ENCODE measurements around the gene DAG1. TPM values are rescaled to one million over a fixed set of nuclear protein-coding genes. Genes with fewer than 3 reads are reported as not detected.

DAG1 gene
- total and polyA plus RNA-seq, 2 experiments from 2014 or later: 29.9 to 152 TPM

DNA sequence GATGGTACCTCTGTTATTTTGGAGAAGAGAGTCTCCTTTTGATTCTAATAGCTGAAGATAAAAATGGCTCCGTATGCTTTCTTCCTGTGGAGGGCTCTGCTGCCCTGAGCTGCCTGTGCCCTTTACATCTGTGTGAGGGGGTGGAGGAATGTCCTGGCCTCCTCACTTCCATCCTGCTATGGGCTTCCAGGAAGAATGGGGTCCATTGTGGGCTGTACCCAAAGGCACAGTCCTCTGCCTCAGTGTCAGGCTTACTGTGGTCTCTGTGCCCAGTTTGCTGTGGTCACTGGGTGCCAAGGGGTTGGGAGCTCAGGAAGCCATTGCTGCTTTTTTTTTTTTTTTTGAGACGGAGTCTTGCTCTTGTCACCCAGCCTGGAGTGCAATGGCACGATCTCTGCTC is 14.4 kb downstream of the DAG1 start:
- Histone ChIP-seq H3K79me2 (replicated peaks; ENCODE audit: insufficient read depth) (peaks cover 95% of the 10 kb centered on the region), H3K4me2 (no peak overlapping the region)

DNA sequence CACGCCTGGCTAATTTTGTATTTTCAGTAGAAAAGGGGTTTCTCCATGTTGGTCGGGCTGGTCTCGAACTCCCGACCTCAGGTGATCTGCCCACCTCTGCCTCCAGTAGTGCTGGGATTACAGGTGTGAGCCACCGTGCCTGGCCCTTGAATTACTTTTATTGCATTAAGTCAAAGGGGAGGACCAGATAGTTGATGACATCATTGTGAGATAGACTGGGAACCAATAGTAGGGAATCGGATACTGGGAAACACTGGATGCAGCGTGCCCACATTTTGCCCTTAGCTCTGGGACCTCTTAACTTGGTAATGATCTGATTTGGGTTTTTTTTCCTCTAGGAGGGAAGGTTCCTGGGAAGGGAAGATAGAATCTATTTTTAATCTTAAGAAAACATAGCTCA is 19.2 kb downstream of the DAG1 start:
- H3K27ac Mint-ChIP-seq: no peak overlapping the region
- peaks cover 3% of the 10 kb centered on the region for H3K27me3 Mint-ChIP-seq (ENCODE audit: insufficient read depth, low read depth, poor library complexity)
- peaks cover 20% of the 10 kb centered on the region for H3K36me3 Mint-ChIP-seq (ENCODE audit: low read depth)
- ATAC-seq (no peak), DNase-seq (ENCODE audit: low spot score) (no peak)
- H3K4me1 ChIP-seq (ENCODE audit: insufficient read depth): peaks cover 4% of the 10 kb centered on the region
- peaks cover 8% of the 10 kb centered on the region for H3K4me1 Mint-ChIP-seq
- H4K20me1 ChIP-seq (replicated peaks; ENCODE audit: insufficient read depth): peaks cover 16% of the 10 kb centered on the region
- H3K9me2 ChIP-seq (ENCODE audit: insufficient read depth): no peaks in the 10 kb centered on the region
- H3K27ac ChIP-seq (ENCODE audit: low read depth): peak overlapping the region; percentile 70
- H3K4me3 Mint-ChIP-seq: no peak overlapping the region
- 0 out of 2 replicates have a peak, but pooled peaks cover 12% of the 10 kb centered on the region for H3K36me3 ChIP-seq (ENCODE audit: insufficient read depth)
- H3K27me3 ChIP-seq (ENCODE audit: insufficient read depth): no peaks in the 10 kb centered on the region
- H3K4me3 ChIP-seq: no peak overlapping the region
- peaks cover 6% of the 10 kb centered on the region; the same call in 1 of the 2 replicates for H3F3A ChIP-seq (replicated peaks; ENCODE audit: low read depth)
- peaks cover 88% of the 10 kb centered on the region for H3K79me2 ChIP-seq (replicated peaks; ENCODE audit: insufficient read depth)
- H3K9me3 Mint-ChIP-seq: no peaks in the 10 kb centered on the region
- no peak overlapping the region for H3K4me2 ChIP-seq
- H2AFZ ChIP-seq: no peak overlapping the region
- TF ChIP-seq JUNB (IDR thresholded peaks at IDR 0.05; ENCODE audit: unreplicated experiment): no peak
- TF ChIP-seq STAT1 (IDR thresholded peaks at IDR 0.05; ENCODE audit: unreplicated experiment): no peak
- TF ChIP-seq, protein P1, sequence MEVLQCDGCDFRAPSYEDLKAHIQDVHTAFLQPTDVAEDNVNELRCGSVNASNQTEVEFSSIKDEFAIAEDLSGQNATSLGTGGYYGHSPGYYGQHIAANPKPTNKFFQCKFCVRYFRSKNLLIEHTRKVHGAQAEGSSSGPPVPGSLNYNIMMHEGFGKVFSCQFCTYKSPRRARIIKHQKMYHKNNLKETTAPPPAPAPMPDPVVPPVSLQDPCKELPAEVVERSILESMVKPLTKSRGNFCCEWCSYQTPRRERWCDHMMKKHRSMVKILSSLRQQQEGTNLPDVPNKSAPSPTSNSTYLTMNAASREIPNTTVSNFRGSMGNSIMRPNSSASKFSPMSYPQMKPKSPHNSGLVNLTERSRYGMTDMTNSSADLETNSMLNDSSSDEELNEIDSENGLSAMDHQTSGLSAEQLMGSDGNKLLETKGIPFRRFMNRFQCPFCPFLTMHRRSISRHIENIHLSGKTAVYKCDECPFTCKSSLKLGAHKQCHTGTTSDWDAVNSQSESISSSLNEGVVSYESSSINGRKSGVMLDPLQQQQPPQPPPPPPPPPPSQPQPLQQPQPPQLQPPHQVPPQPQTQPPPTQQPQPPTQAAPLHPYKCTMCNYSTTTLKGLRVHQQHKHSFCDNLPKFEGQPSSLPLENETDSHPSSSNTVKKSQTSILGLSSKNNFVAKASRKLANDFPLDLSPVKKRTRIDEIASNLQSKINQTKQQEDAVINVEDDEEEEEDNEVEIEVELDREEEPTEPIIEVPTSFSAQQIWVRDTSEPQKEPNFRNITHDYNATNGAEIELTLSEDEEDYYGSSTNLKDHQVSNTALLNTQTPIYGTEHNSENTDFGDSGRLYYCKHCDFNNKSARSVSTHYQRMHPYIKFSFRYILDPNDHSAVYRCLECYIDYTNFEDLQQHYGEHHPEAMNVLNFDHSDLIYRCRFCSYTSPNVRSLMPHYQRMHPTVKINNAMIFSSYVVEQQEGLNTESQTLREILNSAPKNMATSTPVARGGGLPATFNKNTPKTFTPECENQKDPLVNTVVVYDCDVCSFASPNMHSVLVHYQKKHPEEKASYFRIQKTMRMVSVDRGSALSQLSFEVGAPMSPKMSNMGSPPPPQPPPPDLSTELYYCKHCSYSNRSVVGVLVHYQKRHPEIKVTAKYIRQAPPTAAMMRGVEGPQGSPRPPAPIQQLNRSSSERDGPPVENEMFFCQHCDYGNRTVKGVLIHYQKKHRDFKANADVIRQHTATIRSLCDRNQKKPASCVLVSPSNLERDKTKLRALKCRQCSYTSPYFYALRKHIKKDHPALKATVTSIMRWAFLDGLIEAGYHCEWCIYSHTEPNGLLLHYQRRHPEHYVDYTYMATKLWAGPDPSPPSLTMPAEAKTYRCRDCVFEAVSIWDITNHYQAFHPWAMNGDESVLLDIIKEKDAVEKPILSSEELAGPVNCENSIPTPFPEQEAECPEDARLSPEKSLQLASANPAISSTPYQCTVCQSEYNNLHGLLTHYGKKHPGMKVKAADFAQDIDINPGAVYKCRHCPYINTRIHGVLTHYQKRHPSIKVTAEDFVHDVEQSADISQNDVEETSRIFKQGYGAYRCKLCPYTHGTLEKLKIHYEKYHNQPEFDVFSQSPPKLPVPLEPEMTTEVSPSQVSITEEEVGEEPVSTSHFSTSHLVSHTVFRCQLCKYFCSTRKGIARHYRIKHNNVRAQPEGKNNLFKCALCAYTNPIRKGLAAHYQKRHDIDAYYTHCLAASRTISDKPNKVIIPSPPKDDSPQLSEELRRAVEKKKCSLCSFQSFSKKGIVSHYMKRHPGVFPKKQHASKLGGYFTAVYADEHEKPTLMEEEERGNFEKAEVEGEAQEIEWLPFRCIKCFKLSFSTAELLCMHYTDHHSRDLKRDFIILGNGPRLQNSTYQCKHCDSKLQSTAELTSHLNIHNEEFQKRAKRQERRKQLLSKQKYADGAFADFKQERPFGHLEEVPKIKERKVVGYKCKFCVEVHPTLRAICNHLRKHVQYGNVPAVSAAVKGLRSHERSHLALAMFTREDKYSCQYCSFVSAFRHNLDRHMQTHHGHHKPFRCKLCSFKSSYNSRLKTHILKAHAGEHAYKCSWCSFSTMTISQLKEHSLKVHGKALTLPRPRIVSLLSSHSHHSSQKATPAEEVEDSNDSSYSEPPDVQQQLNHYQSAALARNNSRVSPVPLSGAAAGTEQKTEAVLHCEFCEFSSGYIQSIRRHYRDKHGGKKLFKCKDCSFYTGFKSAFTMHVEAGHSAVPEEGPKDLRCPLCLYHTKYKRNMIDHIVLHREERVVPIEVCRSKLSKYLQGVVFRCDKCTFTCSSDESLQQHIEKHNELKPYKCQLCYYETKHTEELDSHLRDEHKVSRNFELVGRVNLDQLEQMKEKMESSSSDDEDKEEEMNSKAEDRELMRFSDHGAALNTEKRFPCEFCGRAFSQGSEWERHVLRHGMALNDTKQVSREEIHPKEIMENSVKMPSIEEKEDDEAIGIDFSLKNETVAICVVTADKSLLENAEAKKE (CRISPR knock-in tag; IDR thresholded peaks at IDR 0.05): no peak
- TF ChIP-seq, protein P2, sequence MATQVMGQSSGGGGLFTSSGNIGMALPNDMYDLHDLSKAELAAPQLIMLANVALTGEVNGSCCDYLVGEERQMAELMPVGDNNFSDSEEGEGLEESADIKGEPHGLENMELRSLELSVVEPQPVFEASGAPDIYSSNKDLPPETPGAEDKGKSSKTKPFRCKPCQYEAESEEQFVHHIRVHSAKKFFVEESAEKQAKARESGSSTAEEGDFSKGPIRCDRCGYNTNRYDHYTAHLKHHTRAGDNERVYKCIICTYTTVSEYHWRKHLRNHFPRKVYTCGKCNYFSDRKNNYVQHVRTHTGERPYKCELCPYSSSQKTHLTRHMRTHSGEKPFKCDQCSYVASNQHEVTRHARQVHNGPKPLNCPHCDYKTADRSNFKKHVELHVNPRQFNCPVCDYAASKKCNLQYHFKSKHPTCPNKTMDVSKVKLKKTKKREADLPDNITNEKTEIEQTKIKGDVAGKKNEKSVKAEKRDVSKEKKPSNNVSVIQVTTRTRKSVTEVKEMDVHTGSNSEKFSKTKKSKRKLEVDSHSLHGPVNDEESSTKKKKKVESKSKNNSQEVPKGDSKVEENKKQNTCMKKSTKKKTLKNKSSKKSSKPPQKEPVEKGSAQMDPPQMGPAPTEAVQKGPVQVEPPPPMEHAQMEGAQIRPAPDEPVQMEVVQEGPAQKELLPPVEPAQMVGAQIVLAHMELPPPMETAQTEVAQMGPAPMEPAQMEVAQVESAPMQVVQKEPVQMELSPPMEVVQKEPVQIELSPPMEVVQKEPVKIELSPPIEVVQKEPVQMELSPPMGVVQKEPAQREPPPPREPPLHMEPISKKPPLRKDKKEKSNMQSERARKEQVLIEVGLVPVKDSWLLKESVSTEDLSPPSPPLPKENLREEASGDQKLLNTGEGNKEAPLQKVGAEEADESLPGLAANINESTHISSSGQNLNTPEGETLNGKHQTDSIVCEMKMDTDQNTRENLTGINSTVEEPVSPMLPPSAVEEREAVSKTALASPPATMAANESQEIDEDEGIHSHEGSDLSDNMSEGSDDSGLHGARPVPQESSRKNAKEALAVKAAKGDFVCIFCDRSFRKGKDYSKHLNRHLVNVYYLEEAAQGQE (IDR thresholded peaks at IDR 0.05; ENCODE audit: unreplicated experiment): no peak
- TF ChIP-seq ZNF331 (CRISPR knock-in tag; IDR thresholded peaks at IDR 0.05; ENCODE audit: low read depth): no peak
- TF ChIP-seq ZNF114 (CRISPR knock-in tag; IDR thresholded peaks at IDR 0.05): no peak
- no peak for TF ChIP-seq CREB1 (CRISPR knock-in tag; IDR thresholded peaks at IDR 0.05; ENCODE audit: low read depth)
- TF ChIP-seq NANOG (IDR thresholded peaks at IDR 0.05; ENCODE audit: borderline replicate concordance): no peak

More for the DNA sequence above, 14.4 kb downstream of the DAG1 start:
- no peak overlapping the region for H3K4me3 Mint-ChIP-seq
- Histone ChIP-seq H3F3A (replicated peaks; ENCODE audit: low read depth) (peaks cover 4% of the 10 kb centered on the region; the same call in 1 of the 2 replicates), H3K27me3 (ENCODE audit: insufficient read depth) (no peaks in the 10 kb centered on the region), H3K4me1 (ENCODE audit: insufficient read depth) (peaks cover 4% of the 10 kb centered on the region), H3K4me3 (no peak overlapping the region), H3K27ac (ENCODE audit: low read depth) (peak overlapping the region; percentile 14; the same call in 1 of the 2 replicates), H2AFZ (no peak overlapping the region), H3K9me2 (ENCODE audit: insufficient read depth) (no peaks in the 10 kb centered on the region), H3K36me3 (ENCODE audit: insufficient read depth) (0 out of 2 replicates have a peak, but pooled peaks cover 6% of the 10 kb centered on the region), H4K20me1 (replicated peaks; ENCODE audit: insufficient read depth) (peaks cover 23% of the 10 kb centered on the region)
- peaks cover 3% of the 10 kb centered on the region for H3K27me3 Mint-ChIP-seq (ENCODE audit: insufficient read depth, low read depth, poor library complexity)
- TF ChIP-seq JUNB (IDR thresholded peaks at IDR 0.05; ENCODE audit: unreplicated experiment) (no peak), NANOG (IDR thresholded peaks at IDR 0.05; ENCODE audit: borderline replicate concordance) (no peak), ZNF331 (CRISPR knock-in tag; IDR thresholded peaks at IDR 0.05; ENCODE audit: low read depth) (no peak), POLR2AphosphoS5 (IDR thresholded peaks at IDR 0.05; ENCODE audit: low read depth) (no peak)
- TF ChIP-seq, protein P3, sequence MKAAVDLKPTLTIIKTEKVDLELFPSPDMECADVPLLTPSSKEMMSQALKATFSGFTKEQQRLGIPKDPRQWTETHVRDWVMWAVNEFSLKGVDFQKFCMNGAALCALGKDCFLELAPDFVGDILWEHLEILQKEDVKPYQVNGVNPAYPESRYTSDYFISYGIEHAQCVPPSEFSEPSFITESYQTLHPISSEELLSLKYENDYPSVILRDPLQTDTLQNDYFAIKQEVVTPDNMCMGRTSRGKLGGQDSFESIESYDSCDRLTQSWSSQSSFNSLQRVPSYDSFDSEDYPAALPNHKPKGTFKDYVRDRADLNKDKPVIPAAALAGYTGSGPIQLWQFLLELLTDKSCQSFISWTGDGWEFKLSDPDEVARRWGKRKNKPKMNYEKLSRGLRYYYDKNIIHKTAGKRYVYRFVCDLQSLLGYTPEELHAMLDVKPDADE (IDR thresholded peaks at IDR 0.05): no peak
- H3K27ac Mint-ChIP-seq: no peak overlapping the region; the same call in 1 of the 2 replicates
- H3K9me3 Mint-ChIP-seq: no peaks in the 10 kb centered on the region
- ATAC-seq (peak; percentile 51), DNase-seq (ENCODE audit: low spot score) (no peak)
- H3K4me1 Mint-ChIP-seq: peaks cover 14% of the 10 kb centered on the region
- H3K36me3 Mint-ChIP-seq (ENCODE audit: low read depth): peaks cover 22% of the 10 kb centered on the region
